Measurements from ENCODE around the gene GPR137B. TPM values are rescaled to one million over a fixed set of nuclear protein-coding genes. Genes with fewer than 3 reads are reported as not detected.

GPR137B gene
- total and polyA plus RNA-seq, 9 of the 15 experiments (the other 6 are each of a cell fraction or from before 2014, with no cell fraction given) = 0.04 to 1.0 (median 0.62) TPM

- no peak for TF ChIP-seq KDM1A (IDR thresholded peaks at IDR 0.05)
- no peak for TF ChIP-seq HES1 (IDR thresholded peaks at IDR 0.05; ENCODE audit: low read depth)
- no peak for TF ChIP-seq IFI16 (CRISPR knock-in tag; IDR thresholded peaks at IDR 0.05)
- no peak for TF ChIP-seq ZC3H4 (CRISPR knock-in tag; IDR thresholded peaks at IDR 0.05; ENCODE audit: borderline replicate concordance)
- no peak for TF ChIP-seq RBM22 (IDR thresholded peaks at IDR 0.05; ENCODE audit: low read depth, low read length, poor library complexity, severe bottlenecking)
- TF ChIP-seq ARID2 (IDR thresholded peaks at IDR 0.05) = no peak
- TF ChIP-seq ATF1 (CRISPR knock-in tag; IDR thresholded peaks at IDR 0.05) = no peak
- no peak for TF ChIP-seq ATF1 (tag; IDR thresholded peaks at IDR 0.05)
- TF ChIP-seq ZFP36 (IDR thresholded peaks at IDR 0.05; ENCODE audit: low read depth, low read length, partially characterized antibody) = peak; percentile 35
- TF ChIP-seq SFPQ (IDR thresholded peaks at IDR 0.05; ENCODE audit: low read depth, low read length) = no peak
- no peak for TF ChIP-seq ARID3B (CRISPR knock-in tag; IDR thresholded peaks at IDR 0.05; ENCODE audit: borderline replicate concordance)
- TF ChIP-seq HBP1 (CRISPR knock-in tag; IDR thresholded peaks at IDR 0.05) = peak; percentile 59; the same call in 1 of the 2 replicates
- TF ChIP-seq E2F3 (CRISPR knock-in tag; IDR thresholded peaks at IDR 0.05) = no peak
- peak; percentile 92 for TF ChIP-seq ZNF766 (CRISPR knock-in tag; conservative IDR thresholded peaks at IDR 0.05)
These were observed 21.3 kb downstream of the GPR137B start (continued) for GRCh38 chr1:236163463-236164153.

All from K562 (cell line).